H9 (cell line): ENCODE data around the gene MARCKS. TPM values are rescaled to one million over a fixed set of nuclear protein-coding genes. Genes with fewer than 3 reads are reported as not detected.

ENCODE experiments used
- DNase-seq: peaks from one replicate; pipeline ENCODE4 v3.0.0-alpha.2; 2017
- H2AFZ ChIP-seq: one replicate; pipeline ENCODE4 v1.6.1; 2013; ENCODE audit warnings: mild to moderate bottlenecking, low read length, control low read depth, moderate library complexity
- H2AK5ac ChIP-seq: 2 replicates; pipeline ENCODE4 v1.6.1; 2013; ENCODE audit warnings: low read length, control low read depth, mixed read lengths; ENCODE audit not compliant: insufficient read length
- H2BK120ac ChIP-seq: one replicate; pipeline ENCODE4 v1.6.1; 2013; ENCODE audit warnings: low read depth, mild to moderate bottlenecking, low read length, control low read depth, inconsistent platforms; ENCODE audit not compliant: poor library complexity, severe bottlenecking
- H2BK12ac ChIP-seq: 2 replicates; pipeline ENCODE4 v1.6.1; 2013; ENCODE audit warnings: low read length, control low read depth, mixed read lengths, low read depth; ENCODE audit not compliant: insufficient read length
- H2BK15ac ChIP-seq: 2 replicates; pipeline ENCODE4 v1.6.1; 2013; ENCODE audit warnings: low read depth, low read length, control low read depth
- H2BK20ac ChIP-seq: one replicate; pipeline ENCODE4 v1.6.1; 2013; ENCODE audit warnings: low read depth, mild to moderate bottlenecking, low read length, control low read depth, inconsistent platforms; ENCODE audit not compliant: poor library complexity, severe bottlenecking
- H2BK5ac ChIP-seq: 2 replicates; pipeline ENCODE4 v1.6.1; 2013; ENCODE audit warnings: low read length, control low read depth, mixed read lengths; ENCODE audit not compliant: insufficient read length
- H3K14ac ChIP-seq: 2 replicates; pipeline ENCODE4 v1.6.1; 2013; ENCODE audit warnings: low read length, control low read depth; ENCODE audit not compliant: insufficient read depth
- H3K18ac ChIP-seq: 2 replicates; pipeline ENCODE4 v1.6.1; 2013; ENCODE audit warnings: low read depth, mild to moderate bottlenecking, mixed read lengths, low read length, control low read depth; ENCODE audit not compliant: insufficient read length
- H3K23ac ChIP-seq: 2 replicates; pipeline ENCODE4 v1.6.1; 2013; ENCODE audit warnings: low read length, control low read depth, mixed read lengths, low read depth; ENCODE audit not compliant: insufficient read length
- H3K23me2 ChIP-seq: 2 replicates; pipeline ENCODE4 v1.6.1; 2013; ENCODE audit warnings: low read depth, mild to moderate bottlenecking, mixed read lengths, low read length, control low read depth; ENCODE audit not compliant: insufficient read length, poor library complexity, severe bottlenecking
- H3K27ac ChIP-seq: 2 replicates; pipeline ENCODE4 v1.5.1; 2013; ENCODE audit warnings: low read length, control low read depth, mixed read lengths, low read depth; ENCODE audit not compliant: insufficient read length
- H3K27me3 ChIP-seq: 2 replicates; pipeline ENCODE4 v1.6.1; 2013; ENCODE audit warnings: low read length, control low read depth, inconsistent platforms; ENCODE audit not compliant: insufficient read depth
- H3K4ac ChIP-seq: 2 replicates; pipeline ENCODE4 v1.6.1; 2013; ENCODE audit warnings: low read depth, mild to moderate bottlenecking, control low read depth, inconsistent platforms, low read length, moderate library complexity
- H3K4me1 ChIP-seq: 2 replicates; pipeline ENCODE4 v1.6.1; 2013; ENCODE audit warnings: low read length, control low read depth, inconsistent platforms; ENCODE audit not compliant: insufficient read depth
- H3K4me2 ChIP-seq: 2 replicates; pipeline ENCODE4 v1.6.1; 2013; ENCODE audit warnings: low read length, control low read depth, mixed read lengths; ENCODE audit not compliant: insufficient read length, insufficient read depth
- H3K56ac ChIP-seq: 2 replicates; pipeline ENCODE4 v1.6.1; 2013; ENCODE audit warnings: low read depth, mild to moderate bottlenecking, mixed read lengths, low read length, control low read depth; ENCODE audit not compliant: insufficient read length
- H3K79me1 ChIP-seq: 2 replicates; pipeline ENCODE4 v1.6.1; 2013; ENCODE audit warnings: low read depth, mild to moderate bottlenecking, moderate library complexity, low read length, control low read depth, inconsistent platforms; ENCODE audit not compliant: insufficient read depth, poor library complexity, severe bottlenecking
- H3K79me2 ChIP-seq: 2 replicates; pipeline ENCODE4 v1.6.1; 2013; ENCODE audit warnings: low read length, control low read depth, inconsistent platforms; ENCODE audit not compliant: insufficient read depth
- H3K9ac ChIP-seq: 2 replicates; pipeline ENCODE4 v1.6.1; 2013; ENCODE audit warnings: low read length, control low read depth, mixed read lengths; ENCODE audit not compliant: insufficient read length; ENCODE audit errors: extremely low read depth
- H3K9me3 ChIP-seq: one replicate; pipeline ENCODE4 v1.6.1; 2013; ENCODE audit warnings: low read depth, low read length, inconsistent platforms; ENCODE audit not compliant: control insufficient read depth
- H3T11ph ChIP-seq: one replicate; pipeline ENCODE4 v1.6.1; 2013; ENCODE audit warnings: mild to moderate bottlenecking, low read length, control low read depth, inconsistent platforms
- H4K20me1 ChIP-seq: one replicate; pipeline ENCODE4 v1.6.1; 2013; ENCODE audit not compliant: control insufficient read depth, insufficient read length, insufficient read depth
- H4K5ac ChIP-seq: 2 replicates; pipeline ENCODE4 v1.6.1; 2013; ENCODE audit warnings: low read depth, mild to moderate bottlenecking, mixed read lengths, low read length, control low read depth; ENCODE audit not compliant: insufficient read length
- H4K8ac ChIP-seq: replicated peaks from 2 replicates; pipeline ENCODE4 v1.6.1; 2013; ENCODE audit warnings: low read length, control low read depth, mixed read lengths, low read depth; ENCODE audit not compliant: insufficient read length
- H4K91ac ChIP-seq: 2 replicates; pipeline ENCODE4 v1.6.1; 2013; ENCODE audit warnings: low read depth, mild to moderate bottlenecking, moderate library complexity, mixed read lengths, low read length, control low read depth; ENCODE audit not compliant: insufficient read length
- H3K27ac Mint-ChIP-seq, 3 experiments: 2 replicates in 2 of 3; 3 replicates in 1 of 3; pipeline ENCODE4 v1.8.0; 2020 to 2021; ENCODE audit warnings: mixed read lengths in 3 of 3, mild to moderate bottlenecking in 1 of 3, moderate library complexity in 1 of 3
- H3K27me3 Mint-ChIP-seq: 2 replicates; pipeline ENCODE4 v1.8.0; 2021; ENCODE audit warnings: low read depth, mild to moderate bottlenecking, moderate library complexity, mixed read lengths
- H3K36me3 Mint-ChIP-seq, 3 experiments: 2 replicates in 2 of 3; 3 replicates in 1 of 3; pipeline ENCODE4 v1.8.0; 2020 to 2021; ENCODE audit warnings: low read depth in 3 of 3, mixed read lengths in 3 of 3; ENCODE audit not compliant: insufficient read depth in 1 of 3
- H3K4me1 Mint-ChIP-seq, 2 experiments: 2 replicates each; pipeline ENCODE4 v1.8.0; 2020; ENCODE audit warnings: mixed read lengths in 2 of 2
- H3K4me3 Mint-ChIP-seq, 2 experiments: 2 replicates in 1 of 2; 3 replicates in 1 of 2; pipeline ENCODE4 v1.8.0; 2020 to 2021; ENCODE audit warnings: mild to moderate bottlenecking in 2 of 2, mixed read lengths in 2 of 2, moderate library complexity in 1 of 2
- H3K9me3 Mint-ChIP-seq, 2 experiments: 2 replicates in 1 of 2; 3 replicates in 1 of 2; pipeline ENCODE4 v1.8.0; 2020; ENCODE audit warnings: mild to moderate bottlenecking in 2 of 2, mixed read lengths in 2 of 2, moderate library complexity in 1 of 2
- CTCF ChIP-seq: fragments of 200-600 bp; sonication (generic); conservative IDR thresholded peaks from 3 replicates; pipeline ENCODE4 v1.8.0; 2021; ENCODE audit warnings: antibody characterized with exemption, mild to moderate bottlenecking
- WGBS: extraction: QIAGEN DNeasy Blood & Tissue Kit; methylation state at CpG from one replicate; pipeline ENCODE4 v1.1.7; 2013; ENCODE audit warnings: missing lambda C conversion rate, low lambda C conversion rate, mixed read lengths; ENCODE audit not compliant: insufficient read length; ENCODE audit errors: extremely low coverage; 5-methylcytosine and 5-hydroxymethylcytosine counted together
- total RNA-seq: library from RNA; stranded (reverse); gene quantifications from 2 replicates; pipeline ENCODE4 v1.2.1, GENCODE V29; 2021

MARCKS gene
- total RNA-seq, 1 experiment from 2014 or later = 164 TPM

- Histone ChIP-seq H4K5ac (no peak overlapping the region), H3K27ac (no peak overlapping the region), H2AFZ (no peak overlapping the region), H4K91ac (no peak overlapping the region), H3K14ac (no peak overlapping the region; the same call in 1 of the 2 replicates), H2BK120ac (no peak overlapping the region), H4K8ac (no peak overlapping the region), H3K56ac (no peak overlapping the region), H2BK5ac (no peak overlapping the region), H2BK20ac (no peak overlapping the region), H3K27me3 (no peaks in the 10 kb centered on the region), H3K9ac (no peak overlapping the region), H3K4me2 (no peak overlapping the region), H2BK12ac (no peak overlapping the region), H2BK15ac (no peak overlapping the region), H3K4me1 (no peaks in the 10 kb centered on the region), H3K23ac (no peak overlapping the region), H3K18ac (no peak overlapping the region), H3K79me1 (no peaks in the 10 kb centered on the region), H3T11ph (no peak overlapping the region), H3K9me3 (no peaks in the 10 kb centered on the region), H4K20me1 (no peaks in the 10 kb centered on the region), H2AK5ac (no peak overlapping the region), H3K4ac (no peak overlapping the region), H3K23me2 (no peaks in the 10 kb centered on the region), H3K79me2 (no peaks in the 10 kb centered on the region)
- no peak for DNase-seq
- H3K36me3 Mint-ChIP-seq = no peaks in the 10 kb centered on the region
- no peak for TF ChIP-seq CTCF
- peaks cover 5 to 6% of the 10 kb centered on the region in 2 experiments; a peak in 2 of 4 replicates for H3K4me1 Mint-ChIP-seq
- WGBS = no CpG with 5 or more reads among the region's 9 CpGs
- no peak overlapping the region for H3K4me3 Mint-ChIP-seq
- no peaks in the 10 kb centered on the region for H3K9me3 Mint-ChIP-seq
- no peak overlapping the region for H3K27ac Mint-ChIP-seq
- peaks cover 3% of the 10 kb centered on the region; the same call in 1 of the 2 replicates for H3K27me3 Mint-ChIP-seq
Observed at GRCh38 chr6:113903666-113904330, 46.7 kb downstream of the MARCKS start.
